ENCODE measurements around the gene NLGN4Y.

Gene NLGN4Y

GRCh38 chrY:14524272-14525231 lies at the start of gene NLGN4Y:
TSS of gene NLGN4Y (plus strand) at chrY:14524529. CDS start at chrY:14622120, 97,591 bp downstream.
- no peak for ATAC-seq
- TF ChIP-seq ZNF70 (CRISPR knock-in tag; IDR thresholded peaks at IDR 0.05) (no peak), ZNF565 (CRISPR knock-in tag; conservative IDR thresholded peaks at IDR 0.05; ENCODE audit: low read depth) (no peak), ZC3H10 (CRISPR knock-in tag; IDR thresholded peaks at IDR 0.05) (no peak), CSDC2 (CRISPR knock-in tag; IDR thresholded peaks at IDR 0.05) (no peak), GLIS3 (CRISPR knock-in tag; IDR thresholded peaks at IDR 0.05) (no peak), POU6F1 (CRISPR knock-in tag; IDR thresholded peaks at IDR 0.05; ENCODE audit: borderline replicate concordance, low read depth) (no peak), TCF4 (CRISPR knock-in tag; IDR thresholded peaks at IDR 0.05; ENCODE audit: borderline replicate concordance) (no peak), TOX (CRISPR knock-in tag; IDR thresholded peaks at IDR 0.05; ENCODE audit: borderline replicate concordance) (no peak), CSRNP3 (CRISPR knock-in tag; IDR thresholded peaks at IDR 0.05) (no peak), ZFP30 (CRISPR knock-in tag; IDR thresholded peaks at IDR 0.05) (no peak), SNAI2 (CRISPR knock-in tag; IDR thresholded peaks at IDR 0.05) (no peak)

- no peak for ATAC-seq
- no peak for TF ChIP-seq BACH2 (CRISPR knock-in tag; IDR thresholded peaks at IDR 0.05; ENCODE audit: borderline replicate concordance)
- no peak for TF ChIP-seq ESRRG (CRISPR knock-in tag; IDR thresholded peaks at IDR 0.05)
- TF ChIP-seq ZC3H10 (CRISPR knock-in tag; IDR thresholded peaks at IDR 0.05) = no peak
- TF ChIP-seq SNAI2 (CRISPR knock-in tag; IDR thresholded peaks at IDR 0.05) = no peak
- TF ChIP-seq TSHZ2 (CRISPR knock-in tag; IDR thresholded peaks at IDR 0.05) = no peak
- TF ChIP-seq CSRNP3 (CRISPR knock-in tag; IDR thresholded peaks at IDR 0.05) = no peak
- no peak for TF ChIP-seq RARB (CRISPR knock-in tag; IDR thresholded peaks at IDR 0.05)
- no peak for TF ChIP-seq ARNTL (CRISPR knock-in tag; IDR thresholded peaks at IDR 0.05; ENCODE audit: borderline replicate concordance, low read depth)
Observed at GRCh38 chrY:14485935-14486334, 38.4 kb upstream of the NLGN4Y start.

GRCh38 chrY:14490226-14490625 lies 34.1 kb upstream of the NLGN4Y start:
- no peak for TF ChIP-seq PATZ1 (CRISPR knock-in tag; IDR thresholded peaks at IDR 0.05; ENCODE audit: borderline replicate concordance)
- no peak for ATAC-seq

- no peak for ATAC-seq
Observed at GRCh38 chrY:14498071-14498470, 26.3 kb upstream of the NLGN4Y start.

More at GRCh38 chrY:14498071-14498470, 26.3 kb upstream of the NLGN4Y start:
- TF ChIP-seq RARB (CRISPR knock-in tag; IDR thresholded peaks at IDR 0.05) (no peak), SNAI2 (CRISPR knock-in tag; IDR thresholded peaks at IDR 0.05) (no peak), OSR1 (CRISPR knock-in tag; IDR thresholded peaks at IDR 0.05) (no peak), POU6F1 (CRISPR knock-in tag; IDR thresholded peaks at IDR 0.05; ENCODE audit: borderline replicate concordance, low read depth) (no peak), PPARA (CRISPR knock-in tag; IDR thresholded peaks at IDR 0.05; ENCODE audit: borderline replicate concordance) (no peak), ESRRG (CRISPR knock-in tag; IDR thresholded peaks at IDR 0.05) (no peak), ISL1 (CRISPR knock-in tag; IDR thresholded peaks at IDR 0.05) (no peak), ZFP30 (CRISPR knock-in tag; IDR thresholded peaks at IDR 0.05) (no peak), CREB5 (CRISPR knock-in tag; IDR thresholded peaks at IDR 0.05; ENCODE audit: low read depth) (no peak)

Measured in SK-N-SH treated with all-trans-retinoic acid at 6 μM for 48 hours (cell line).